ENCODE data around the gene CARD10. TPM values are rescaled to one million over a fixed set of nuclear protein-coding genes. Genes with fewer than 3 reads are reported as not detected.

The CARD10 gene
- total and polyA plus RNA-seq, 8 donors = 10.3 to 19.7 (median 15.4) TPM

DNA sequence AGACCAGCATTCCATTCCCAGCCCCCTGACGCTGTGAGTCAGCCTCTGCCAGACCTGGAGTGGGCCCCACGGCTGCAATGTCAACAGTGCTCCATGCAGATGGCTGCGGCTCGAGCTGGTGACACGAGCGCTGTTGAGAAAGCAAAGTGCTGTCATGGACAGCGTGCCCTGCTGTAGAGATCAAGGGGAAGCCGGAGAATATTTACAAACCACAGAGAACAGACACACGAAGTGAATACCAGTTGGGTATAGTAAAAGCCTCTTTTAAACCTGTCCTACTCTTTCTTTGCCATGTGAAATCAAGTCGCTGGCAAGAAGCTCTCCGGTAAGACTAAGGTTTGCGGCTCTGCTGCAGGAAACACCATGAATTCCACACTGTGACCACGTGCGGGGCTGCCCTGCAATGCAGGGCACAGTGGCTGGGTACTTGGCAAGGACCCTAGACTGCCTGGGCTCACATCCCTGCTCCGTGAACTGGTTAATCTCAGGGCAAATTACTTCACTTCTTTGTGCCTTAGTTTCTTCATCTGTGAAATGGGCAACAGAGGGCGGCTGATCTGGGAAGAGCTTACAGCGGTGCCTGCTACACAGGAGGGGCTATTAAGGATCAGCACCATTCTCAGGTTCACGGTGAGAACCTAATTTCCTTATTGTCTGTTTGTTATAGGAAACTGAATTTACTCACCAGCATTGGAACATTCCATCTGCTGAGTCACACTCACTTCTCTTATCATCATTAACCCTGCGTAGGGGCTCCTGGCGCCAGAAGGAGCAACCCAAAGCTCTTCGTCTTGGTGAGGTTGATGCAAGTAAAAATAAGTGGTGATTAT lies 64.1 kb downstream of the CARD10 start:
- peak; percentile 85 for ATAC-seq
- peaks cover 0 to 5% of the 10 kb centered on the region in 2 donors for H3K4me1 ChIP-seq
- TF ChIP-seq, protein P1, sequence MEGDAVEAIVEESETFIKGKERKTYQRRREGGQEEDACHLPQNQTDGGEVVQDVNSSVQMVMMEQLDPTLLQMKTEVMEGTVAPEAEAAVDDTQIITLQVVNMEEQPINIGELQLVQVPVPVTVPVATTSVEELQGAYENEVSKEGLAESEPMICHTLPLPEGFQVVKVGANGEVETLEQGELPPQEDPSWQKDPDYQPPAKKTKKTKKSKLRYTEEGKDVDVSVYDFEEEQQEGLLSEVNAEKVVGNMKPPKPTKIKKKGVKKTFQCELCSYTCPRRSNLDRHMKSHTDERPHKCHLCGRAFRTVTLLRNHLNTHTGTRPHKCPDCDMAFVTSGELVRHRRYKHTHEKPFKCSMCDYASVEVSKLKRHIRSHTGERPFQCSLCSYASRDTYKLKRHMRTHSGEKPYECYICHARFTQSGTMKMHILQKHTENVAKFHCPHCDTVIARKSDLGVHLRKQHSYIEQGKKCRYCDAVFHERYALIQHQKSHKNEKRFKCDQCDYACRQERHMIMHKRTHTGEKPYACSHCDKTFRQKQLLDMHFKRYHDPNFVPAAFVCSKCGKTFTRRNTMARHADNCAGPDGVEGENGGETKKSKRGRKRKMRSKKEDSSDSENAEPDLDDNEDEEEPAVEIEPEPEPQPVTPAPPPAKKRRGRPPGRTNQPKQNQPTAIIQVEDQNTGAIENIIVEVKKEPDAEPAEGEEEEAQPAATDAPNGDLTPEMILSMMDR (IDR thresholded peaks at IDR 0.05) = no peak
- DNase-seq = peak in 3 of 4 donors; percentile 45 to 86 (median 75)
- H3K9me3 ChIP-seq = no peaks in the 10 kb centered on the region
- no peaks in the 10 kb centered on the region for H3K36me3 ChIP-seq
- H3K27me3 ChIP-seq = peaks cover 0 to 18% of the 10 kb centered on the region in 2 donors
- H3K27ac ChIP-seq = peak overlapping the region in 1 of 2 donors; percentile 58
- intact Hi-C loops (cut with DNase I) = loop anchor here in 1 of 2 donors (10.0 kb wide), 1 partner anchor 140 kb away; no protein-coding TSS in a partner anchor
- no peak overlapping the region for H3K4me3 ChIP-seq

DNA sequence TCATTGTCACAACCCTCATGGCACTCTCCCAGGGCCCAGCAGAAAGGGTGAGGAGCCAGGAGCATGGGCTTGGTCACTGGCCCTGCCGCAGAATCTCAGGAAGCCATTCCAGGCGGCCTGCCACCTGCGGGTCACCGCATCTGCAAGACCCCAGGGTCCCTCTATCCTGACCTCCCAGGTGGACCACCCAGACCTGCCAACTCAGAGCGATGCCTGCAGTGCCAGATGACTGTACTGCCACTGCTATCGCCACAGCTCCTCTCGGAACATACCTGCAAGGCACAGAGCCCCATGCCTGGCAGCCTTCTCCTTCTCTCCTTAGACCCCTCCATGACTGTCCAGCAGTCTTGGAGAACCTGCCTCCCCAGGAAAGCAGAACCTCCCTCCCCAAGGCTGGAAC lies 65.5 kb downstream of the CARD10 start:
- no peak for ATAC-seq
- H3K9me3 ChIP-seq = no peaks in the 10 kb centered on the region
- intact Hi-C loops (cut with DNase I) = loop anchor here in 1 of 2 donors (10.0 kb wide), 1 partner anchor 139 kb away; no protein-coding TSS in a partner anchor
- no peaks in the 10 kb centered on the region for H3K36me3 ChIP-seq
- H3K4me1 ChIP-seq = peaks cover 0 to 5% of the 10 kb centered on the region in 2 donors
- DNase-seq = peak in 1 of 4 donors; percentile 56
- TF ChIP-seq, protein P1 (IDR thresholded peaks at IDR 0.05) = no peak
- H3K27me3 ChIP-seq = peaks cover 0 to 31% of the 10 kb centered on the region in 2 donors
- H3K4me3 ChIP-seq = no peak overlapping the region
- H3K27ac ChIP-seq = no peak overlapping the region

DNA sequence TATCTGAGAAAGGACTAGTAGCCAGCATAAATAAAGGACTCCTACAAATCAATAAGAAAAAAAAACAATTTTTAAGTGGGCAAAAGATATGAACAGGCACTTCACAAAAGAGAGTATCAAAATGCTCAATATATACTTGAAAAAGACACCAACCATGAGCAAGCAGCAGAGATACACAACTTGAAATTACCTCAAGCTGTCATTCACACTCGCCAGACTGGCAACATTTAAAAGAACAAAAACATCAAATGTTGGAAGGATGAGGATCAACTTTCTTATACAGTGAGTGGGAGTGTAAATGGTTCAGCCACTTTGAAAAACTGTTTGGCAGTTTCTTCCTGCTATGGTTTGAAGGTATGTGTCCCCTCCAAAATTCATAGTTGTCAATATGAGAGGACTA lies 68.0 kb downstream of the CARD10 start:
- Histone ChIP-seq H3K27me3 (peaks cover 0 to 20% of the 10 kb centered on the region in 2 donors), H3K27ac (no peak overlapping the region), H3K4me1 (peaks cover 0 to 5% of the 10 kb centered on the region in 2 donors), H3K9me3 (no peaks in the 10 kb centered on the region), H3K36me3 (no peaks in the 10 kb centered on the region), H3K4me3 (no peak overlapping the region)
- ATAC-seq (no peak), DNase-seq (no peak)
- TF ChIP-seq, protein P1 (IDR thresholded peaks at IDR 0.05) = no peak
- intact Hi-C loops (cut with DNase I) = loop anchor here in 1 of 2 donors (10.0 kb wide), 1 partner anchor 136 kb away; no protein-coding TSS in a partner anchor

DNA sequence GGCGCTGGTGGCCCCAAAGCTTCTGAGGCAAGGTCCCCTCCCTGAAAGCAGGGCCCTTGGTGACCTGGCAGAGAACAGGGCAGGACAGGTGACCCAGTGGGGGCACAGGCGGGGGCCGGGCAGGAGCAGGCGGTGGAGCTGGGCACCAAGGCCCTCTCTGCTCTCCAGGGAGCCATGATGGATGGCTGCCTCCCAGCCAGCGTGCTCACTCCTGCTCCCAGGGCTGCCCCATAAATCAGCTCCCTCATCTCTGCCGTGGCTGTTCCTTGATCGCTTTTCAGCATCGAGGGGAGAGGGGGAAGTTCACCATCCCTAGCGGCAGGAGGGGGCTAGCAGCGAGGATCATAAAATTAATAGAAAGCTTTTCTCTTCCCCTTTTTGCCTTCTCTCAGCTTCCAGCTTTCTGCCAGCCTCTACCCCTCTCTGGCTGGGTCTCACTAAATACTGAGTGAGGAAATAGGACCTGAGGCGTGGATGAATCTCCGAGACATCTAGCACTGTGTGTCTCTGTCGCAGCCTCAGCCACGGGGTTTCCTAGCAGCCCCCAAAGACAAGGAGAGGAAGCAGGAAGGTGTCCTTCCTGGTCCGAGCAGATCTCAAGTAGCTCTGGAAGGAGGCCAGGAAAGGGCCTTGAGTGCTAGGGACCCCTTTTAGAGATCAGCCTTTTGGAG lies 69.7 kb downstream of the CARD10 start:
- Histone ChIP-seq H3K27me3 (peaks cover 0 to 16% of the 10 kb centered on the region in 2 donors), H3K4me3 (no peak overlapping the region), H3K9me3 (no peaks in the 10 kb centered on the region), H3K4me1 (no peaks in the 10 kb centered on the region), H3K27ac (no peak overlapping the region), H3K36me3 (no peaks in the 10 kb centered on the region)
- DNase-seq = peak in 1 of 4 donors; percentile 34
- no peak for ATAC-seq
- intact Hi-C loops (cut with DNase I) = loop anchor here in 1 of 2 donors (10.0 kb wide), 1 partner anchor 135 kb away; no protein-coding TSS in a partner anchor
- TF ChIP-seq, protein P1 (IDR thresholded peaks at IDR 0.05) = no peak
